Keratinocyte (primary cell): ENCODE measurements around the gene MAP7. TPM values are rescaled to one million over a fixed set of nuclear protein-coding genes. Genes with fewer than 3 reads are reported as not detected.

Source experiments
- DNase-seq: peaks from one replicate; pipeline ENCODE4 v3.0.0-alpha.2; 2011; ENCODE audit warnings: low read depth, missing footprints, low spot score
- FAIRE-seq: peaks from 2 replicates; lab custom pipeline; 2011; peaks lifted over from hg19 to GRCh38; lab: Jason Lieb, UNC
- H2AFZ ChIP-seq: 2 replicates; pipeline ENCODE4 v1.6.0; 2012; ENCODE audit warnings: low read length, control low read depth, inconsistent platforms; ENCODE audit not compliant: control insufficient read depth
- H3K27ac ChIP-seq: 2 replicates; pipeline ENCODE4 v1.5.1; 2011; ENCODE audit warnings: low read length; ENCODE audit not compliant: control insufficient read depth, insufficient read depth
- H3K27me3 ChIP-seq: 3 replicates; pipeline ENCODE4 v1.6.0; 2011; ENCODE audit warnings: low read length; ENCODE audit not compliant: control insufficient read depth, insufficient read depth; ENCODE audit errors: extremely low read depth
- H3K36me3 ChIP-seq, 2 experiments: 2 replicates in 1 of 2; 3 replicates in 1 of 2; pipeline ENCODE4 v1.5.1; 2011; ENCODE audit warnings: low read length in 2 of 2, mild to moderate bottlenecking in 1 of 2; ENCODE audit not compliant: control insufficient read depth in 2 of 2, insufficient read depth in 2 of 2; ENCODE audit errors: extremely low read depth in 1 of 2
- H3K4me1 ChIP-seq: 3 replicates; pipeline ENCODE4 v1.5.1; 2011; ENCODE audit warnings: low read length; ENCODE audit not compliant: control insufficient read depth, insufficient read depth; ENCODE audit errors: extremely low read depth
- H3K4me2 ChIP-seq: 3 replicates; pipeline ENCODE4 v1.6.0; 2011; ENCODE audit warnings: low read depth, low read length; ENCODE audit not compliant: control insufficient read depth, insufficient read depth; ENCODE audit errors: extremely low read depth
- H3K4me3 ChIP-seq, 3 experiments: fragments of 200-600 bp in 1 of 3; sonication (generic) in 1 of 3; 2 replicates in 2 of 3; 3 replicates in 1 of 3; pipeline ENCODE4 v1.5.1; 2011 to 2016; ENCODE audit warnings: low read length in 3 of 3, mild to moderate bottlenecking in 3 of 3, control low read depth in 2 of 3, inconsistent platforms in 1 of 3, low read depth in 1 of 3, mixed read lengths in 1 of 3, mixed run types in 1 of 3, moderate library complexity in 1 of 3; ENCODE audit not compliant: control insufficient read depth in 2 of 3, insufficient read depth in 2 of 3; ENCODE audit errors: extremely low read depth in 1 of 3
- H3K79me2 ChIP-seq: 2 replicates; pipeline ENCODE4 v1.6.0; 2012; ENCODE audit warnings: low read length; ENCODE audit not compliant: control insufficient read depth, insufficient read depth
- H3K9ac ChIP-seq: 3 replicates; pipeline ENCODE4 v1.6.0; 2011; ENCODE audit warnings: low read length; ENCODE audit not compliant: control insufficient read depth, insufficient read depth; ENCODE audit errors: extremely low read depth
- H3K9me1 ChIP-seq: 3 replicates; pipeline ENCODE4 v1.6.0; 2011; ENCODE audit warnings: low read length; ENCODE audit not compliant: control insufficient read depth, insufficient read depth; ENCODE audit errors: extremely low read depth
- H3K9me3 ChIP-seq: 2 replicates; pipeline ENCODE4 v1.5.1; 2012; ENCODE audit warnings: low read depth, low read length; ENCODE audit not compliant: control insufficient read depth
- H4K20me1 ChIP-seq: 3 replicates; pipeline ENCODE4 v1.6.0; 2011; ENCODE audit warnings: low read length; ENCODE audit not compliant: control insufficient read depth, insufficient read depth; ENCODE audit errors: extremely low read depth
- EZH2 ChIP-seq: IDR thresholded peaks from one replicate; pipeline ENCODE4 v1.6.1; 2012; ENCODE audit warnings: inconsistent platforms, mild to moderate bottlenecking, low read length, moderate library complexity
- dilution Hi-C: fragments of 300-500 bp; cut with MboI; formaldehyde crosslinking; loops from one replicate; pipeline ENCODE4 v1.7.0; 2020; ENCODE audit warnings: low sequenced_read_pairs; ENCODE audit not compliant: extremely low pct_ligation_motif_present
- polyA plus RNA-seq, 5 experiments: library from polyadenylated mRNA; depleted of rRNA in 3 of 5; stranded (reverse) in 3 of 5; stranded (forward) in 1 of 5; unstranded in 1 of 5; fragments of >200 nt; gene quantifications; 1 replicate in 1 of 5; 2 replicates in 3 of 5; 3 replicates in 1 of 5; pipeline versions ENCODE4 v1.2.1 to v1.2.3, GENCODE V29; 2011 to 2012; ENCODE audit warnings: missing spikeins in 2 of 5, low read depth in 1 of 5, low replicate concordance in 1 of 5
- TF ChIP-seq, protein P1 (sequence below), 3 experiments: IDR thresholded peaks in 1 of 3; conservative IDR thresholded peaks in 1 of 3; optimal IDR thresholded peaks in 1 of 3; 2 replicates in 2 of 3; 3 replicates in 1 of 3; pipeline versions ENCODE3 to v1.5.1; 2011; ENCODE audit warnings: low read length in 3 of 3, mild to moderate bottlenecking in 3 of 3, moderate library complexity in 2 of 3, control low read depth in 1 of 3, inconsistent platforms in 1 of 3; ENCODE audit not compliant: insufficient read depth in 2 of 3; ENCODE audit errors: extremely low read depth in 1 of 3

The MAP7 gene
- polyA plus RNA-seq, 1 donor (not counting 4 experiments of a cell fraction or from before 2014, with no cell fraction given): 11.8 TPM

DNA sequence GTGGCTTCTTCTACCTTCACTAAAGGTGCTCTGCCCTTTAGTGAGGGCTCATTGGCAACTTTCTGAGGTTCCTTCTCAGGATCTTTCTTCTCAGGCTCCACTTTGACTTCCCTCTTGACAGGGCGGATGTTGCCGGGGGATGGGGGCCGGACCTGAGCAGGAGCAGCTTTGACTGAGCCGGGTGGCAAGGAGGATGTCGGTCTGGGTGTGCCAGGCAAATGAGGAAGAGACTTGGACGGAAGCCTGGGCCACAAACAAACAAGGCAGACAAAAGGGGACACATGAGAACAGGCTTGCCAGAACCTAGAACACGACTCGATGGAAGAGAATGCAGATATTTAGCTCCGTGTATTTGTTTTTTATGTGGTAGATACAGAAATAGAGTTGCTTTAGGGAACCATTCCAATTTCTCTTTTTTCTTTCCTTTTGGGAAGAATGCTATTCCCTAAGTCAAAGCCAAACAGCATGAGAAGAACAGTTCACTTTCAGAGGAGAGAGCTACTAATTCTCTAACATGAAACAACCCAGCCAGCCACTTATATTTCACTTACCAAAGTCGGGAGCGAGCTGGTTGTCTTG lies 184.4 kb downstream of the MAP7 start:
- dilution Hi-C loops: no loop called here
- TF ChIP-seq, protein P1, sequence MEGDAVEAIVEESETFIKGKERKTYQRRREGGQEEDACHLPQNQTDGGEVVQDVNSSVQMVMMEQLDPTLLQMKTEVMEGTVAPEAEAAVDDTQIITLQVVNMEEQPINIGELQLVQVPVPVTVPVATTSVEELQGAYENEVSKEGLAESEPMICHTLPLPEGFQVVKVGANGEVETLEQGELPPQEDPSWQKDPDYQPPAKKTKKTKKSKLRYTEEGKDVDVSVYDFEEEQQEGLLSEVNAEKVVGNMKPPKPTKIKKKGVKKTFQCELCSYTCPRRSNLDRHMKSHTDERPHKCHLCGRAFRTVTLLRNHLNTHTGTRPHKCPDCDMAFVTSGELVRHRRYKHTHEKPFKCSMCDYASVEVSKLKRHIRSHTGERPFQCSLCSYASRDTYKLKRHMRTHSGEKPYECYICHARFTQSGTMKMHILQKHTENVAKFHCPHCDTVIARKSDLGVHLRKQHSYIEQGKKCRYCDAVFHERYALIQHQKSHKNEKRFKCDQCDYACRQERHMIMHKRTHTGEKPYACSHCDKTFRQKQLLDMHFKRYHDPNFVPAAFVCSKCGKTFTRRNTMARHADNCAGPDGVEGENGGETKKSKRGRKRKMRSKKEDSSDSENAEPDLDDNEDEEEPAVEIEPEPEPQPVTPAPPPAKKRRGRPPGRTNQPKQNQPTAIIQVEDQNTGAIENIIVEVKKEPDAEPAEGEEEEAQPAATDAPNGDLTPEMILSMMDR (optimal IDR thresholded peaks at IDR 0.05 in 1 of 3, IDR thresholded peaks at IDR 0.05 in 1 of 3, conservative IDR thresholded peaks at IDR 0.05 in 1 of 3; ENCODE audit: extremely low read depth in 1 of 3, insufficient read depth in 2 of 3, low read length in 3 of 3): no peak
- no peak for TF ChIP-seq EZH2
- Histone ChIP-seq H4K20me1 (no peaks in the 10 kb centered on the region), H3K9me1 (no peaks in the 10 kb centered on the region), H3K4me2 (no peak overlapping the region), H3K4me1 (no peaks in the 10 kb centered on the region), H2AFZ (no peak overlapping the region), H3K4me3 (no peak overlapping the region), H3K27ac (no peak overlapping the region), H3K79me2 (no peaks in the 10 kb centered on the region), H3K36me3 (peaks cover 7 to 13% of the 10 kb centered on the region in 2 experiments), H3K9me3 (no peaks in the 10 kb centered on the region), H3K9ac (no peak overlapping the region), H3K27me3 (no peaks in the 10 kb centered on the region)
- no peak for DNase-seq
- no peak for FAIRE-seq

DNA sequence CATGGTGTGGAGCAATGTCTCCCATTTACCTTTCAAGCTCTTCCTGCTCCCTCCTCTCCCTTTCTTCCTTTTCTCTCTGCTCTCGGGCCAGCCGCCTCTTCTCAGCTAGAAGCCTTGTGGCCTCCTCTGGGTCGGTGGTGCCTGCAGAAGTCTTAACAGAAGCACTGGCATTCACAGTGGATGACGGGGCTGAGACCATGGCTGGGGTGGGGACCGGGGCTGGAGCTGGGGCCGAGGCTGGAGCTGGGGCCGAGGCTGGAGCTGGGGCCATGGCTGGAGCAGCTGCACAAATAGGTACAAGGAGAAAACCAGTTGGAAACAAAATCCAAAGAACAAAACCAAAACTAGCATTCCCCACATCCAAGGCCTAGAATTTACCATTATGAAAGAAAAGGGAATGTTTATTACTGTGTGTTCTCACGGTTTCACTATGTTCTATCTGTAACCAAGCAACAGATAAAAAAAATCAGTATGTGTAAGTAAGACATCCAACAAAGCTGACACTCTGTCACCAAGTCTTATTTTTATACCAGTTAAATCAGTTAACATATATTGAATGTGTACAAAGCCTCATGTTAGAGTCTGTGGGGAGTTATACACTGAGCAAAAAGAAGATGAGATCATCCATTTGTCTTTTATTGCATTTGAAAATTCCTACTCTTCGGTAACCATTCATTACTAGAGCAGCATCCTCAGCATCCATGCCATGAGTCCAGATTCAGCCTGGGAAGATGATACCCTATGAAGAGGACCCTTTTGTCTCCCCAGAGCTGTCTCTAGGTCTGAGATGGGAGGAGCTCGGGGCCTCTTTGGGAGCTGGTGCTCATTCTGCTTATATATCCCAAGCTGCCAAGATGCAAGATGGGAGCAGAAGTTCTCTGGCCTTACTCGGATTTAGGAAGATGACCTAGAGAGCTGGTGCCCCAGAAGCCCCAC lies 187.5 kb downstream of the MAP7 start:
- H3K27ac ChIP-seq: no peak overlapping the region
- H3K27me3 ChIP-seq: no peaks in the 10 kb centered on the region
- H4K20me1 ChIP-seq: no peaks in the 10 kb centered on the region
- dilution Hi-C loops: no loop called here
- H3K79me2 ChIP-seq: no peaks in the 10 kb centered on the region
- TF ChIP-seq, protein P1 (optimal IDR thresholded peaks at IDR 0.05 in 1 of 3, IDR thresholded peaks at IDR 0.05 in 1 of 3, conservative IDR thresholded peaks at IDR 0.05 in 1 of 3; ENCODE audit: extremely low read depth in 1 of 3, insufficient read depth in 2 of 3, low read length in 3 of 3): no peak
- TF ChIP-seq EZH2: no peak
- H2AFZ ChIP-seq: no peak overlapping the region
- no peak overlapping the region for H3K4me2 ChIP-seq
- H3K4me3 ChIP-seq: no peak overlapping the region
- no peak overlapping the region for H3K9ac ChIP-seq
- H3K9me3 ChIP-seq: no peaks in the 10 kb centered on the region
- H3K4me1 ChIP-seq: no peaks in the 10 kb centered on the region
- H3K9me1 ChIP-seq: no peaks in the 10 kb centered on the region
- DNase-seq (no peak), FAIRE-seq (no peak)
- H3K36me3 ChIP-seq: peaks cover 14 to 25% of the 10 kb centered on the region in 2 experiments
